Smooth muscle cell (in vitro differentiated cells): ENCODE data around the gene ADSS2. TPM values are rescaled to one million over a fixed set of nuclear protein-coding genes. Genes with fewer than 3 reads are reported as not detected.

Source experiments
- DNase-seq: peaks from one replicate; lab custom pipeline; 2025; ENCODE audit not compliant: unreplicated experiment; lab: John Stamatoyannopoulos, UW
- H2AFZ ChIP-seq: fragments of 200-600 bp; sonication (generic); 2 replicates; pipeline ENCODE4 v1.6.0; 2016; ENCODE audit warnings: antibody characterized with exemption, low read depth, mild to moderate bottlenecking
- H3F3A ChIP-seq: fragments of 200-600 bp; sonication (generic); 2 replicates; pipeline ENCODE4 v1.6.0; 2017; ENCODE audit warnings: antibody characterized with exemption, low read depth
- H3K27ac ChIP-seq: fragments of 200-600 bp; sonication (generic); 2 replicates; pipeline ENCODE4 v1.5.1; 2016; ENCODE audit warnings: low read depth, mild to moderate bottlenecking
- H3K27me3 ChIP-seq: fragments of 200-600 bp; sonication (generic); 2 replicates; pipeline ENCODE4 v1.6.1; 2016; ENCODE audit warnings: low read depth, mild to moderate bottlenecking
- H3K36me3 ChIP-seq: fragments of 200-600 bp; sonication (generic); 2 replicates; pipeline ENCODE4 v1.5.1; 2016; ENCODE audit warnings: low read depth
- H3K4me1 ChIP-seq: fragments of 200-600 bp; sonication (generic); 2 replicates; pipeline ENCODE4 v1.5.1; 2016; ENCODE audit warnings: low read depth
- H3K4me2 ChIP-seq: fragments of 200-600 bp; sonication (generic); 2 replicates; pipeline ENCODE4 v1.6.0; 2016; ENCODE audit warnings: mild to moderate bottlenecking
- H3K4me3 ChIP-seq: fragments of 200-600 bp; sonication (generic); 2 replicates; pipeline ENCODE4 v1.5.1; 2016; ENCODE audit warnings: mild to moderate bottlenecking
- H3K79me2 ChIP-seq: fragments of 200-600 bp; sonication (generic); 2 replicates; pipeline ENCODE4 v1.6.0; 2016; ENCODE audit warnings: low read depth, mild to moderate bottlenecking
- H3K9ac ChIP-seq: fragments of 200-600 bp; sonication (generic); 2 replicates; pipeline ENCODE4 v1.6.0; 2016; ENCODE audit warnings: low read depth
- H3K9me3 ChIP-seq: fragments of 200-600 bp; sonication (generic); replicated peaks from 2 replicates; pipeline ENCODE4 v1.5.1; 2016; ENCODE audit warnings: low read depth
- H4K20me1 ChIP-seq: fragments of 200-600 bp; sonication (generic); 2 replicates; pipeline ENCODE4 v1.6.0; 2016; ENCODE audit warnings: low read depth
- CTCF ChIP-seq: fragments of 200-600 bp; sonication (generic); IDR thresholded peaks from 2 replicates; pipeline ENCODE4 v1.5.1; 2017; ENCODE audit warnings: borderline replicate concordance, mild to moderate bottlenecking, antibody characterized with exemption; ENCODE audit not compliant: insufficient read depth, poor library complexity, severe bottlenecking
- WGBS: methylation state at CpG from one replicate; pipeline ENCODE4 v1.1.7; 2016; ENCODE audit warnings: low lambda C conversion rate; 5-methylcytosine and 5-hydroxymethylcytosine counted together
- polyA plus RNA-seq: library from polyadenylated mRNA; unstranded; fragments of >200 nt; fragmentation: Nextera tagmentation; extraction: Ambion mirVana; gene quantifications from 2 replicates; pipeline ENCODE4 v1.2.1, GENCODE V29; 2016
- total RNA-seq: library from RNA; depleted of rRNA; stranded (reverse); fragments of >200 nt; gene quantifications from 2 replicates; pipeline ENCODE4 v1.2.3, GENCODE V29; 2014

The ADSS2 gene
- total and polyA plus RNA-seq, 2 experiments from 2014 or later: 13.8 to 35.1 TPM

GRCh38 chr1:244419024-244419423 is 32.7 kb downstream of the ADSS2 start:
- H3K4me2 ChIP-seq: no peak overlapping the region
- H3K36me3 ChIP-seq: peaks cover 28% of the 10 kb centered on the region
- H3K4me1 ChIP-seq: no peaks in the 10 kb centered on the region
- no peaks in the 10 kb centered on the region for H3F3A ChIP-seq
- WGBS: 93% methylated on average over 4 of the region's 4 CpGs
- H2AFZ ChIP-seq: no peak overlapping the region
- no peaks in the 10 kb centered on the region for H4K20me1 ChIP-seq
- no peak for TF ChIP-seq CTCF
- no peak for DNase-seq
- no peaks in the 10 kb centered on the region for H3K79me2 ChIP-seq
- H3K9ac ChIP-seq: no peak overlapping the region
- no peak overlapping the region for H3K4me3 ChIP-seq
- peak overlapping the region; percentile 38 for H3K27ac ChIP-seq
- no peaks in the 10 kb centered on the region for H3K27me3 ChIP-seq
- no peaks in the 10 kb centered on the region for H3K9me3 ChIP-seq

GRCh38 chr1:244414543-244414942 is 37.2 kb downstream of the ADSS2 start:
- H3K4me3 ChIP-seq: no peak overlapping the region
- no peaks in the 10 kb centered on the region for H4K20me1 ChIP-seq
- TF ChIP-seq CTCF: no peak
- peaks cover 25% of the 10 kb centered on the region for H3K36me3 ChIP-seq
- WGBS: 86% methylated on average over 1 of the region's 1 CpG
- no peaks in the 10 kb centered on the region for H3K4me1 ChIP-seq
- H3K27me3 ChIP-seq: no peaks in the 10 kb centered on the region
- H3K9me3 ChIP-seq: no peaks in the 10 kb centered on the region
- no peak overlapping the region for H3K9ac ChIP-seq
- DNase-seq: no peak
- H3F3A ChIP-seq: no peaks in the 10 kb centered on the region
- H3K79me2 ChIP-seq: no peaks in the 10 kb centered on the region
- no peak overlapping the region for H3K4me2 ChIP-seq
- H2AFZ ChIP-seq: no peak overlapping the region
- no peak overlapping the region for H3K27ac ChIP-seq

- TF ChIP-seq CTCF: no peak
- Histone ChIP-seq H3F3A (no peaks in the 10 kb centered on the region), H2AFZ (no peak overlapping the region), H3K27me3 (no peaks in the 10 kb centered on the region), H3K79me2 (no peaks in the 10 kb centered on the region), H3K4me1 (no peaks in the 10 kb centered on the region), H3K36me3 (peaks cover 25% of the 10 kb centered on the region), H3K27ac (no peak overlapping the region), H3K9me3 (no peaks in the 10 kb centered on the region), H4K20me1 (no peaks in the 10 kb centered on the region), H3K9ac (no peak overlapping the region), H3K4me2 (no peak overlapping the region), H3K4me3 (no peak overlapping the region)
- DNase-seq: no peak
- 96% methylated on average over 3 of the region's 3 CpGs for WGBS
Observed at GRCh38 chr1:244413736-244414135, 38.0 kb downstream of the ADSS2 start.

- Histone ChIP-seq H3K4me3 (no peak overlapping the region), H3K9ac (no peak overlapping the region), H3K27ac (no peak overlapping the region), H3K4me1 (no peaks in the 10 kb centered on the region), H4K20me1 (no peaks in the 10 kb centered on the region), H3K4me2 (no peak overlapping the region), H3K36me3 (peaks cover 20% of the 10 kb centered on the region), H2AFZ (no peak overlapping the region), H3F3A (no peaks in the 10 kb centered on the region), H3K79me2 (no peaks in the 10 kb centered on the region), H3K9me3 (no peaks in the 10 kb centered on the region), H3K27me3 (no peaks in the 10 kb centered on the region)
- no peak for TF ChIP-seq CTCF
- WGBS: 92% methylated on average over 5 of the region's 5 CpGs
- DNase-seq: no peak
Observed at GRCh38 chr1:244412176-244412575, 39.5 kb downstream of the ADSS2 start.
